ENCODE results near the gene CCDC183.
A peak's percentile ranks its signal among the peaks of the same experiment; 100 is the strongest.
"Not testable (repeated sequence)": the region's sequence is repeated elsewhere in the genome, so short reads cannot be mapped to it uniquely, and the experiment has no call there.

The CCDC183 gene

DNA sequence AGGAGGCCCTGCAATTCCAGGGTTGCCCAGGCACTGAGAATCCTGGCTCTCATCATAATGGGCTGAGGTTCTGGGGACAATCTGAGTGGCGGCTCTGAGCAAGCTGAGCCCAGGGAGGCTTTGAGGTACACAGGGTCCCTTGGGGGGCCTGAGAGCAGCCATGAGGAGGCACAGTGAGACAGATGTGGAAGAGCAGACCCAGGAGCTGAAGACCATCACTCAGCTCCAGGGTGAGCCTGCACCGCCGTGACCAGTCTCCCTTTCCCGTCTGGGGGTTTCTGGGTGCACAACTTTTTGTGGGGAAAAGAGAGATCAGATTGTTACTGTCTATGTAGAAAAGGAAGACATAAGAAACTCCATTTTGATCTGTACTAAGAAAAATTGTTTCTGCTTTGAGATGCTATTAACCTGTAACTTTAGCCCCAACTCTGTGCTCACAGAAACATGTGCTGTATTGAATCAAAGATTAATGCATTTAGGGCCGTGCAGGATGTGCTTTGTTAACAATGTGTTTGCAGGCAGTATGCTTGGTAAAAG is at the start of gene CCDC183:
Gene CCDC183, plus strand, starts transcription at position 101 of the 537 bp plus-strand sequence. Its CDS starts 60 bp downstream, at position 161.
- no peak for DNase-seq

DNA sequence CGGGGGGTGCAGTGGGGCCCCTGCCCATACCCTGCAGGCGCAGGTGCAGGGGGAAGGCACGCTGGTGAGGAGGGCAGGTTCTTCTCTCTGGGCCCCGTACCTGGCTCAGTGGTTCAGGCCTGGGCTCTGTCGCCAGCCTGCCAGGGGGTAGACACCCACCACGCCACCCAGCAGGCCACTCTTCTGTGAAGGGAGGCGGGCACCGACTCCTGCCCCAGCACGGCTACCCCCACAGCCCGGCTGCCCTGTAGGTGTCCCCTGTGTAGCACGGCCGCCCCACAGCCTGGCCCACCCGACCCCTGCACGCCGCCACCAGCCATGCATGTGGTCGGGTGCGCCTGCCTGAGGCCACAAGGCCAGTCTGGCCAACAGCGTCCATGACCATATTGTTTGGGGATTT is 49.5 kb upstream of the CCDC183 start:
- DNase-seq, result no peak

DNA sequence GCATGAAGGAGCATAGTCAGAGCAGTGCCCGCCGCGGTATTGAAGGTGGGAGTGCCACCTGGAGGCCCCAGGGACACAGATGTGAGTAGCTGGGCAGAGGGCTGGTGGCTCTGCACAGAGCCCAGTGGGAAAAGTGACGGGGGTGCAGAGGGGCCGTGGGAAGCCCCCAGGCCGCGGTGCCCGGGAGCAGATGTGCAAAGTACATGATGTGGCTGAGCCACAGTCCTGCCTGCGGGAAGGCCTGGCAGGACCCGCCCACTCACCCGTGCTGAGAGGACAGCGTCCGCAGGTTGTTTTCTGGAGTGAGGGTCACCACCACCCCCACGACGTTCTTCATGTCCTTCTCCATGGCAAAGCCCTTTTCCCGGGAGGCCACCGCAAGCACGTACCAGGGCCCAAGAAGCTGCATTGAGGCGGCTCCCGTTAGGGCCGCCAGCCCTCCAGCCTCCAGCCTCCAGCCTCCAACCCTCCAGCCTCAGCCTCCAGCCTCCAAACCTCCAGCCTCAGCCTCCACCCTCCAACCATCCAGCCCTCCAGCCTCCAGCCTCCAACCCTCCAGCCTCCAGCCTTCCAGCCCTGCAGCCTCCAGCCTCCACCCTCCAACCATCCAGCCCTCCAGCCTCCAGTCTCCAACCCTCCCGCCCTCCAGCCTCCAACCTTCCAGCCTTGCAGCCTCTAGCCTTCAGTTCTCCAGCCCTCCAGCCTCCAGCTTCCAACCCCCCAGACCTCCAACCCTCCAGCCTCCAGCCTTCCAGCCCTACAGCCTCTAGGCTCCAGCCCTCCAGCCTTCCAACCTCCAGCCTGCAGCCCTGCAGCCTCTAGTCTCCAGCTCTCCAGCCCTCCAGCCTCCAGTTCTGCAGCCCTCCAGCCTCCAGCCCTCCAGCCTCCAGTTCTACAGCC is 48.7 kb upstream of the CCDC183 start:
- no peak for DNase-seq

DNA sequence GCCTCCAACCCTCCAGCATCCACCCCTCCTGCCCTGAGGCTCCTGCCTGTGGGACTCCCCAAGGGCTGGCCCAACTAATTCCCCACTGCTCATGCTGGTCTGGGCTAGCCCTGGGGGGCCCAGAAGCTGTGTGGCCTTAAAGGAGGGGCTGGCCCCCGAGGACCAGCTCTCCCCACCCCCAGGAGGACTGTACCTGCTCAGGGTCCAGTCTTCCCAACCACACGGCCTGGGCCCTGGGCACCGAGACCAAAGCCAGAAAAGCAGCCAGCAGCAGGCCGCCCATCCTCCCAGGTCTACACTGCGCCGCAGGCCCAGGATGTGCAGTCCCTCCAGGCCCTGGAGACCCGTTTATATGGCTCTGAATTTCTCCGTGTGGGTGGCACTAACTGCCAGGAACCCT is 47.9 kb upstream of the CCDC183 start, which contains the start of gene LCN6:
Gene LCN6, minus strand, starts transcription at position 325 of the 400 bp plus-strand sequence. Its CDS starts 42 bp downstream, at position 283.
- no peak for DNase-seq

DNA sequence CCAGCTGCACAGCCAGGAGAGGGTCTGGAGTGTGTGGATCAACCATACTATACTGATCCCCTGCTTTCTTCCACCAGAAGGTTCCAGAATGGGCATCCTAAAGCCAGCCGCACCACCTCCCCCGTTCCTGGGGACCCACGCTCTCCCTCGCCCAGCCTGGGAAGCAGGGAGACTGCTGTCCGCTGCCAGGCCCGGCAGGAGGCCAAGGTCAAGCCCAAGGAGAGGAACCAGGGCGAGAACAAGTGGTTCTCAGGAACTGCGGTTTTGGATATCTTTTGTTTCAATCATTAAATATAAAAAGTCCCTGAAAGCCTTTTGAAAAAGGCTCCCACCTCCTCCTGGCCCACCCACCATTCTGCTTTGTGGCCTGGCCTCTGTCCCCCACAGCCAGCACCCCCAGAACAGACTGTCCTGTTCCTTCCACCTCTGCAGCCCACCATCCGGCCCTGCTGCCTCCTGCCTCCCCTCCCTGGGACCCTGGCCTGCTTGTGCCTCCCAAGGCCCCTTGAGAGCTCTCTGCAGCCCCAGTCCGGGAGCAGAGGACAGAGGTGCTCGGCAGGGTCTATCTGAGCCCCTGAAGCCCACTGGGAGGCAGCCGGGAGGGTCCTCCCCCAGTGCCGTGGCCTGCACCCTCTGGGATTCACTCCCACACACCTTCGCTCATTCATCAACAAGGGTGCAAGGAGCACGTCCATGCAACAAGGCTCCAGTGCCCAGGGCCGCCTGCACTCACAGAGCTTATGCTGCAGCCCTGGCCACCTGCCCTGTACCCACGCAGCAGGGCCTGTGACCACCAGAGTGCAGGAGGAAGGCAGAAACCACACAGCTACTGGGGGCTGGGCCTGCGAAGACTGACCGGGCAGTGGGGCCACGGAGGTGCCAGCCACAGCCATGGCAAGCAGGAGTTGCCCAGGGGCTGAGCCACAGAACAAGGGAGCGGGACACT is 47.2 kb upstream of the CCDC183 start:
- DNase-seq, result no peak

DNA sequence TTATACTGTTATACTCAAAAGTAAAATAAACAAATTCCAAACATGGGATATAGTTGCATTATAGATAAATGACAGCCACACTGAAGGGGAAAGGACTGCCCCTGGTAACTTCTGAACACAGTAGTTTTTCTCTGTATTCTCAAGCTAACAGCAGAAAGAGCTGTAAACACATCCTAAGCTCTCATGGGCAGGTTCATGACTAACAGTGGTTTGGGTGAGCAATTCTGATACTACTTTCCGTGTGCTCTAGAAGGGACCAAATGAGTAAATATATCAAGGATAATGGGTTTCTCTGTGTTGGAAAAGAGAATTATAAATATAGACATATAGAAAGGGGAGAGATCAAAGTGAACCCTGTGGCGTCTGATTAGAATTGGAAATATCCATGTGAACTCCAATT is 45.6 kb upstream of the CCDC183 start:
- DNase-seq, result no peak

DNA sequence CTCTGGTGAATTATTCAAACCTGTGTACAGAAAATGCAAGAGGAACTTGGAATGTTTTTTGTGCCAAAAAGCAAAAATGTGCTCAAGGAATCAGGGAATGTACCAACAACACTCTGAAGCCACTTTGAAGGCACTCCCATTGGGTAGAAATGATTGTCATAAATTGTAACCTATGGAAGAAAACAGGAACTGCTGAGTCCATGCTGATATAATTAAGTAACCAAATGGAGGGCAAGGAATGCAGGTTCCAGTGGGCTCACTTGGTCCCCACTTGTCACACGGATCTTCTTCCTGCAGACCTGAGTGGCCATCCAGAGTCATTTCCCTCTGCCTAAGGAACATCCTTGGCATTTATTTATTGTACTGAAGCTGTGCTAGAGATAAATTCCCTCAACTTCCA is 44.9 kb upstream of the CCDC183 start:
- no peak for DNase-seq

DNA sequence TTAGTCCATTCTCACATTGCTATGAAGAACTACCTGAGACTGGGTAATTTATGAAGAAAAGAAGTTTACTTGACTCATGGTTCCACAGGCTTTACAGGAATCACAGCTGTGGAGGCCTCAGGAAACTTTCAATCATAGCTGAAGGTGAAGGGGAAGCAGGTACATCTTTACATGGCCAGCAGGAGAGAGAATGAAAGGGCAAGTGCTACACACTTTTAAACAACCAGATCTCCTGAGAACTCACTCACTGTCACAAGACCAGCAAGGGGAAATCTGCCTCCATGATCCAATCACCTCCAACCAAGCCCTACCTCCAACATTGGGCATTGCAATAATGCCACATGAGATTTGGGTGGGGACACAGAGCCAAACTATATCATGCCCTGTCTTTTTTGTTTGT is 44.3 kb upstream of the CCDC183 start:
- DNase-seq, result no peak

DNA sequence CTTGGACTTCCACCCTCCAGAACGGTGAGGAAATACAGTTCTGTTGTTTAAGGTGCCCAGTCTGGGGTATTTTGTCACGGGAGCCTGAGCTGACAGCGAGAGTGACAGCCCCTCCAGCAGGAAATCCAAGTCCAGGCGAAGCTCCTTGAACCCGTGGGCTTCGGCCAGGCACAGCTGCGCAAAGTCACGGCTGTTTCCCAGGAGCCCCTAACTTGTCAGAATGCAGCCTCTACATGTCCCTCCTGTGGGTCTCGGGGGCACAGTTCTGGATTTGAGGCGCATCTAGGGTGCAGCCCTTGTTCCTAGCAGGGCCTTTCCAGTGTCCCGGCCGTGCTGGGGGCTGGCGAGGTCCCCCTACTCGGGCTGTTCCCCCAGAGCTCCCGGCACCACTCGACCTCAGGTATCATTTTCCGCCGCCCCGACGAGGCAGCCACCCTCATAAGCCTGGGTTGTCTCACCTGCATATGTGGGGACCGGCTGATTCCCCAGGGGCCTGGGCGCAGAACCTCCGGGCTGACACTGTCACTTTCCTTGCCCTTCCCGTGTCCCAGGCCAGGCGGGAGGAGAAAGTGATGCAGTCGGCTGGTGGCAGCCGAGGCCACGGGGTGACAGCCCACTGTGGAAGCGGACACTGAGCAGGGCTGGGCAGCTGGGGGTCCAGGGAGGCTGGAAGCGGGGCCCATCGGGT is 42.6 kb upstream of the CCDC183 start:
- DNase-seq, result no peak

DNA sequence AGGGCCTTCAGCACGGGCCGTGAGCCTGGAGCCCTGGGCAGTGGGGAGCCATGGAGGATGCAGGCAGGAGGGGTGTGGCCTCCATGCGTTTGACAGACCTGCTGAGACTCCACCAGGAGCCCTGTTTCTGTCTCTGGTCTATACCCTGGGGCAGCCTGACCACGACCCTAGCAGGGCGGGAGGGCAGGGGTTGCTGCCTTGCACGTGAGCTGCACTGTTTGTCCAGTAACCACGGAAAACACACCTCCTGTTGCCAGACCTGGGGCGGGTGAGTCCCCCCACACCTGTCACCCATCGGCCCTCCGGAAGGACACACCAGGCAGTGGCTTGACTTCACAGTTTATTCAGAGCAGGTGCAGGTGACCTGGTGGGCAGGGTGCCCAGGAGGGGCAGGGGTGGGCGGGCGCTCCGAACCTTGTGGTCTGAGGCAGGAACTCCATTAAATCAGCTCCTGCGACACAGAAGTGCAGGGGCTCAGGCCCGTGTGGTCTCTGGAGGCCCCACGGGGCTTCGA is 42.0 kb upstream of the CCDC183 start:
- DNase-seq, result peak in 1 of 2 donors; percentile 45

DNA sequence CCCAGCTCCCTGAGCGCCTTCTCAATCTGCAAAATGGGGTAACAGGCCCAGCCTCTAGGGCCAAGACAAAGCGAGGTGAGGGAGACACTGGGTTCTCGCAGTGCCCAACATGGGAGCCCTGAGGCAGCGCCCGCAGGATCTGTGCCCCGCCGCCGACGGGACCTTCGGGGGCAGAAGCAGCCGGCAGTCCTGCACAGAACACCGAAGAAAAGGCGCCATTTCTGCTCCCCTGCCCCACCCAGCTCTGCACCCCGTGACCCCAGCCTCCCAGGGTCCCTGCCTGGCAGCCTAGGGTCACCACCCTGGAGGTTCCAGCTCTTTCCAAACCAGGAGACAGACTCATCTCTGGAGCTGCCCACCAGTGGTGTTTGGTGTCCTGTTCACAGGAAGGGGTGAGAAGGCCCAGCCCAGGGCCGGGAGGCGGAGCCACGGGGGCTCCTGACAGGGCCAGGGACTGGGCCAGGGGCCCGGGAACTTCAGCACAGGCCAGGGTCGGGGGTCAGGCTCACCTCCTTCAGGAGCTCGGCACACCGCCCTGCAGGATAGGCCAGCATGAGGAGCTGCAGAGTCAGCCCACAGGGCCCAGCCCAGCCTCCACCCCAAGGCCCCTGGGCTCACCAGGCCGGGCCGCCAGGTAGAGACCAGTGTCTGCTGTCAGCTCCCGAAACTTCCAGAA is 41.4 kb upstream of the CCDC183 start:
- DNase-seq, result no peak

DNA sequence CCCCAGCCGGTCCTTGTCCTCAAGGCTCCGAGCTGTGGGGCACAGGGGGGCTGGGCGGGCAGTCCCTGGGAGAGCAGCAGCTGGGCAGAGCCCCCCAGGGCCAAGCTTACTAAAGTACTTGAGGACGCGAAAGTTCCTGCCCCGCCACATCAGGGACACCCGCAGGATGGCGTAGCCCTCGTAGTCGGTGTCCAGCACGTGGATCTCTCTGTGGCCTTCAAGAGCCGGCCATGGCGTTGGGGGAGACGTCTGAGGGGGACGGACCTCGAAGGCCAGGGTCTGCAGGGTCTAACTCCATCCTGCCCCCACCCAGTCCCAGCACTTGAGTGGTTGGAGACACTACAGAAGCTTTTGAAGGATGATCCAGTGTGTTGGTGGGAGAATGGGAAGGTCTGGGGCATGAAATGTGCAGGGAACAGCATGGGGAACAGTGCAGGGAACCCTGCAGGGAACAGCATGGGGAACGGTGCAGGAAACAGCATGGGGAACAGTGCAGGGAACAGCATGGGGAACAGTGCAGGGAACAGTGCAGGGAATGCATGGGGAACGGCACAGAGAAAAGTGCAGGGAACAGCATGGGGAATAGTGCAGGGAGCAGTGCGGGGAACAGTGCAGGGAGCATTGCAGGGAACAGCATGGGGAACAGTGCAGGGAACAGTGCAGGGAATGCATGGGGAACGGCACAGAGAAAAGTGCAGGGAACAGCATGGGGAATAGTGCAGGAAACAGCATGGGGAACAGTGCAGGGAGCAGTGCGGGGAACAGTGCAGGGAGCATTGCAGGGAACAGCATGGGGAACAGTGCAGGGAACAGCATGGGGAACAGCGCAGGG is 40.6 kb upstream of the CCDC183 start:
- not testable (repeated sequence) for DNase-seq

DNA sequence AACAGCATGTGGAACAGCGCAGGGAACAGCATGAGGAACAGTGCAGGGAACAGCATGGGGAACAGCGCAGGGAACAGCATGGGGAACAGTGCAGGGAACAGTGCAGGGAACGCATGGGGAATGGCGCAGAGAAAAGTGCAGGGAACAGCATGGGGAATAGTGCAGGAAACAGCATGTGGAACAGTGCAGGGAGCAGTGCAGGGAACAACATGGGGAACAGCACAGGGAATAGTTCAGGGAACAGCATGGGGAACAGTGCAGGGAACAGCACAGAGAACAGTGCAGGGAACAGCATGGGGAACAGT is 40.1 kb upstream of the CCDC183 start:
- DNase-seq, result no peak

DNA sequence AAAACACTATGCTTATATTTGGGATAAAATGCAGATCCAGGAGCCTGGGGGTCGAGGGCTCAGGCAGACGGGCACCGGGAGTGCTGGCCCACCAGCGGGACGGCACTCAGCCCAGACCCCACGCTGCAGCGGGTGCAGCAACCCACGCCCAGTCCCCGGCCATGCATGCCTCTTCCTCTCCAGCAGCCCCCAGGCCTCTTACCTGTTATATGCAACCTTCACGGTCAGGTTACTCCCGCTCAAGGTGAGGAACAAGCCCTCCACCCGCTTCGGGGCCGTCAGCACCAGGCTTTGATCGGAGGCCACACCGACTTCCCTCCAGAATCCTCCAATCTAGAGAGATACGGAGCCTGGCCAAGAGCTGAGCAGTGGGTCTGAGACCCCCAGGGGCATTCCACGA is 39.3 kb upstream of the CCDC183 start:
- DNase-seq, result no peak

DNA sequence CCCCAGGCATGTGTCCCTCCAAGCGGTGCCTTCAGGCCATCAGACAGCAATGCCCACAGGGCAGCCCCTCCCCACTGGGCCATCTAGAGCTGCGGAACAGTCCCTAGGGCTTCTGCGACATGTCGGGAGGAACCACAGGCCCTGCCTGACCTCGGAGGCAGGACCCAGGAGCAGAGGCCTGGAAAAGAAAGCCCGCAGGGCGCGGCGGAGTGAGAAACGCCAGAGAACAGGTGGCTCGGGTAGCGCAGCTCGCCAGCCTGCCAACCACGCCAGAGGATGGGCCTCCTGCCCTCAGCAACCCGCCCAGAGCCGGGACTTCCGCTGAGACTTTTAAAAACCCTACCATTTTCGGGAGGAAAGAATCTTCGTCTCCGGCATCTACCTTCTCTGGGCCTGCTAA is 38.8 kb upstream of the CCDC183 start:
- DNase-seq, result no peak

DNA sequence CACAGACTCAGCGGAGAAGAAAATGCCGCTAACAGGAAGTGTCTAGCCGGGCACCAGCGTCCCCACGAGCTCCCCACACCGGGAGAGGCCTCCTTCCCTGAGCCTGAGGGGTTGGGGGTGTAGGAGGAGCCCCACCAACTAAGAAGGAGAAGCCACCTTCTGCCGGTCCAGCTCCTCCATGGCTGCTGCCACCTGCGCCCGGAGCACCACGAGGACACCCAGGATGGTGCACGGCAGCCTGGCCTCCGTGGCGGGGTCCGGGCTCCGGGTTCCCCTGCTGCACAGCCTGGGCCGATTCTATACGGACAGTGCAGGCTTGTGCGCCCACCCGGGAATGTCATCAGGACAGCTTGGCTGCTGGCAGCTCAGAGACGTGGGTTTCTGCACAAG is 38.4 kb upstream of the CCDC183 start:
- no peak for DNase-seq

DNA sequence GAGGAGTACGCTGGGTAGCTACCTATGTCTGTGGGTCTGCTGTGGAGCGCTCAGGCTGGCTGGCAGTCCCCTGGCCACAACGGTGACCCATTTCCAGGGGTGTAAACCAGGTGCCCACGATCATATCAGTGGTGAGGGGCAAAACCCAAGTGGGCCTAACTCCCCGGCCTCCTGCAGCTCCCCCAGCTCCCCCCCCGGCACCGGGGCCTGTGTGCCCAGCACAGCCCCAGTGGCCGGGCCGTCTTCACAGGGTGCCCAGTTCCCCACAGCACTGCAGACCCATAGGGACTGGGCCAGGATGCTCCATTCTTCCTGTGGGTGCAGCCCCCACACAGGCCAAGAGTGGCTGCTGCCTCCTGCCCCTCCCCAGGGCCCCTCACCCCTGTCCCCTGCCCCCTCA is 37.1 kb upstream of the CCDC183 start:
- DNase-seq, result no peak

DNA sequence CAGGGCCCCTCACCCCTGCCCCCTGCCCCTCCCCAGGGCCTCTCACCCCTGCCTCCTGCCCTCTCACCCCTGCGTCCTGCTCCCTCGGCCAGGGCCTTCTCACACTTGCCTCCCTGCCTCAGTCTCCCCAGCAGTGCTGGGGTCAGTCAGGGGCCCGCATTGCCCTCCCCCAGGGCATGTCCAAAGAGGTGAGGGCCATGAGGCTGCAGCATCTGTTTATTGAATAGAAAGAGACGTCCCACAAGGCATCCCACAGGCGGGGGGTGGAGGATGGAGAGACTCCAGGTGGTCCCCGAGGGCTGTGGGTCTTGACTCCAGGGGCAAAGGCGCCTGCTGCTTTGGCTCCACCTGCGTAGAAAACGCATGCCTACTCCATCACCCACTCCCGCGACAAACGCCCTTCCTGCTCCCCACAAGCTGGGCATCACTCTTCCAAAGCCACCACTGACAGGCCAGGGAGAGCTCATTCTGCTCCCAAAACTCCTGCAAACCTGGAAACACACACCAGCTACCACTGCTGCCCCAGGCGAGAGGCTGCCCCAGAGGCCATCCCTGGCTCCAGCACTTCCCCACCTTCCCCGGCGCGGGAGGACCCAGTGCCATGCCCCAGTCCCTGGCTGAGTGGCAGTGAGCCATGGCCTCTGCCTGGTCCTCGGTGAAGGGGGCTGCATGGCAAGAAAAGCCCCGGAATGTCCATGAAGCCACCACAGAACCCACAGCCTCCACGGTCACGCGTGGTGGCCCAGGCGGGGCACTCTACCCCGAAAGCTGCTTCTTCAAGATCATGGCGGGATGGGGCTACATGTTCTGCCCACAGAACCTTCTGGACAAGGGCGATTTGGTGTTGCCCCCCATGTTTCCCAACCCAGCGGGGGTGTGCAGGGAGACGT is 36.5 kb upstream of the CCDC183 start:
- DNase-seq, result no peak

DNA sequence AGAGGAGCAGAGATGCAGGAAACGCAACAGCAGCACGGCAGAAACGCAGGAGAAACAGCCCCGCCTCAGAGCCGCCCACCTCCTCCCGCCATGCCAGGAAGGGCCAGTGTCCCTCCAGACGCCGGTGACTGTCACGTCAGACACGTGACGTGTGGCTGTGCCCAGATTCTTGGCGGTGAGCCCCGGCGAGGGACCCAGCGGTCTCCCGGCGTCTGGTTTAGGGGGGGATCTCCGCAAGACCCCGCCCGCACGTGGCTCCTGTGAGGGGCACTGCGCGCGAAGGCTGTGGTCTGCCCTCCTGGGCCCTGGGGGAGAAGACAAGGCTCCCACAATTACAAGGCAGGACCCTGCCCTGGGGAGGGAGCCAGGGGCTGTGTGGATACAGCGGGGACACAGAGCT is 35.7 kb upstream of the CCDC183 start:
- no peak for DNase-seq

Measured in CD4-positive, alpha-beta T cell treated with Interleukin-1 beta for 1 hour (primary cell).